ENCODE results near the gene ZCCHC7. TPM values are rescaled to one million over a fixed set of nuclear protein-coding genes. Genes with fewer than 3 reads are reported as not detected.
"Not testable (repeated sequence)": the region's sequence is repeated elsewhere in the genome, so short reads cannot be mapped to it uniquely, and the experiment has no call there.

The ZCCHC7 gene
- polyA plus RNA-seq, 3 donors = 8.7 to 12.9 (median 12.5) TPM

- H3K27ac Mint-ChIP-seq = peak overlapping the region in 3 of 7 donors; percentile 3 to 32 (median 30)
- WGBS (ENCODE audit: insufficient coverage) = 58% methylated on average over 3 of the region's 4 CpGs
- H3K4me1 Mint-ChIP-seq = peaks cover 14% of the 10 kb centered on the region
Measured at GRCh38 chr9:37157726-37158377, 37.5 kb downstream of the ZCCHC7 start.

DNA sequence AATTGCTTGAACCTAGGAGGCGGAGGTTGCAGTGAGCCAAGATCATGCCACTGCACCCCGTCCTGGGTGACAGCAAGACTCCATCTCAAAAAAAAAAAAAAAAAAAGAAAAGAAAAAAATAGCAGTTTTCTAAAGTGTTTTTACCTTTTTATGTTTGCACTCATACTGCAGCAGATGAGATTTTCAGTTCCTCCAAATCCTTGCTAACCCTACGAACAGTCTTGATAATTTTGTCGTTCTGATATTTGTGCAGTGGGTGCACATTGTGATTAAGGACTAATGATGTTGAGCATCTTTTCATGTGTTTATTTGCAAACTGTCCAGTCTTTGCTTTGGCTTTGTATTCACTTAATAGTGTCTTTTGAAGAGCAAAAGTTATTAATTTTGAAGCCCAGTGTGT lies 42.9 kb downstream of the ZCCHC7 start:
- no peak overlapping the region for H3K4me3 ChIP-seq (replicated peaks in 1 of 3; ENCODE audit: low read depth in 2 of 3, low read length in 3 of 3)
- no peak overlapping the region for H3K9ac ChIP-seq (ENCODE audit: insufficient read depth, low read length, poor library complexity, severe bottlenecking)
- DNase-seq = no peak
- peaks cover 37 to 44% of the 10 kb centered on the region in 2 donors for H3K36me3 Mint-ChIP-seq
- H3K4me3 Mint-ChIP-seq = no peak overlapping the region
- H3K79me2 ChIP-seq (ENCODE audit: insufficient read depth, low read length) = no peaks in the 10 kb centered on the region
- H3K4me1 Mint-ChIP-seq = peaks cover 4% of the 10 kb centered on the region
- no CpG with 5 or more reads among the region's 4 CpGs for WGBS (ENCODE audit: insufficient coverage)
- H3K27ac Mint-ChIP-seq = no peak overlapping the region
- H2AFZ ChIP-seq (ENCODE audit: insufficient read depth, low read depth, low read length, poor library complexity, severe bottlenecking) = no peak overlapping the region
- H3K27ac ChIP-seq (ENCODE audit: low read depth in 1 of 2, low read length in 2 of 2) = no peak overlapping the region
- H3K27me3 ChIP-seq (ENCODE audit: control insufficient read depth in 2 of 2, insufficient read depth in 2 of 2, low read length in 2 of 2) = no peaks in the 10 kb centered on the region
- H3K4me2 ChIP-seq (replicated peaks; ENCODE audit: extremely low read depth, low read length, poor library complexity, severe bottlenecking) = no peak overlapping the region
- no peak for TF ChIP-seq CTCF (IDR thresholded peaks at IDR 0.05)
- intact Hi-C loops (cut with micrococcal nuclease) = no loop called here
- H3K9me3 Mint-ChIP-seq = no peaks in the 10 kb centered on the region
- H4K20me1 ChIP-seq (ENCODE audit: insufficient read depth, low read length) = no peaks in the 10 kb centered on the region
- no peaks in the 10 kb centered on the region for H3K4me1 ChIP-seq (ENCODE audit: control insufficient read depth in 1 of 2, insufficient read depth in 2 of 2, low read length in 2 of 2)
- peaks cover 0 to 26% of the 10 kb centered on the region in 2 donors for H3K36me3 ChIP-seq (replicated peaks in 1 of 2; ENCODE audit: control insufficient read depth in 1 of 2, insufficient read depth in 2 of 2, low read length in 2 of 2)
- H3K27me3 Mint-ChIP-seq (ENCODE audit: low read depth in 3 of 3) = peaks cover 0 to 2% (median 0%) of the 10 kb centered on the region in 3 donors
- no peaks in the 10 kb centered on the region for H3K9me3 ChIP-seq (replicated peaks in 1 of 2; ENCODE audit: control insufficient read depth in 1 of 2, insufficient read depth in 1 of 2, low read length in 2 of 2)

More at GRCh38 chr9:37157726-37158377, 37.5 kb downstream of the ZCCHC7 start:
- H3K4me3 Mint-ChIP-seq = no peak overlapping the region
- H3K4me1 ChIP-seq (ENCODE audit: control insufficient read depth in 1 of 2, insufficient read depth in 2 of 2, low read length in 2 of 2) = peaks cover 0 to 11% of the 10 kb centered on the region in 2 donors
- no peak for TF ChIP-seq CTCF (IDR thresholded peaks at IDR 0.05)
- peak overlapping the region in 1 of 2 donors; percentile 17 for H3K27ac ChIP-seq (ENCODE audit: low read depth in 1 of 2, low read length in 2 of 2)
- peaks cover 34 to 51% of the 10 kb centered on the region in 2 donors for H3K36me3 Mint-ChIP-seq
- no peak overlapping the region for H3K4me2 ChIP-seq (replicated peaks; ENCODE audit: extremely low read depth, low read length, poor library complexity, severe bottlenecking)
- peaks cover 10 to 25% of the 10 kb centered on the region in 2 donors for H3K36me3 ChIP-seq (replicated peaks in 1 of 2; ENCODE audit: control insufficient read depth in 1 of 2, insufficient read depth in 2 of 2, low read length in 2 of 2)
- intact Hi-C loops (cut with micrococcal nuclease) = no loop called here
- H3K9me3 Mint-ChIP-seq = peaks cover 0 to 1% (median 0%) of the 10 kb centered on the region in 7 donors
- no peaks in the 10 kb centered on the region for H3K27me3 Mint-ChIP-seq (ENCODE audit: low read depth in 3 of 3)
- H3K9ac ChIP-seq (ENCODE audit: insufficient read depth, low read length, poor library complexity, severe bottlenecking) = no peak overlapping the region
- no peak overlapping the region for H2AFZ ChIP-seq (ENCODE audit: insufficient read depth, low read depth, low read length, poor library complexity, severe bottlenecking)
- no peaks in the 10 kb centered on the region for H3K79me2 ChIP-seq (ENCODE audit: insufficient read depth, low read length)
- peak; percentile 2 to 7 (median 7) for DNase-seq
- H3K4me3 ChIP-seq (replicated peaks in 1 of 3; ENCODE audit: low read depth in 2 of 3, low read length in 3 of 3) = no peak overlapping the region
- no peaks in the 10 kb centered on the region for H4K20me1 ChIP-seq (ENCODE audit: insufficient read depth, low read length)
- H3K9me3 ChIP-seq (replicated peaks in 1 of 2; ENCODE audit: control insufficient read depth in 1 of 2, insufficient read depth in 1 of 2, low read length in 2 of 2) = no peaks in the 10 kb centered on the region
- no peaks in the 10 kb centered on the region for H3K27me3 ChIP-seq (ENCODE audit: control insufficient read depth in 2 of 2, insufficient read depth in 2 of 2, low read length in 2 of 2)

DNA sequence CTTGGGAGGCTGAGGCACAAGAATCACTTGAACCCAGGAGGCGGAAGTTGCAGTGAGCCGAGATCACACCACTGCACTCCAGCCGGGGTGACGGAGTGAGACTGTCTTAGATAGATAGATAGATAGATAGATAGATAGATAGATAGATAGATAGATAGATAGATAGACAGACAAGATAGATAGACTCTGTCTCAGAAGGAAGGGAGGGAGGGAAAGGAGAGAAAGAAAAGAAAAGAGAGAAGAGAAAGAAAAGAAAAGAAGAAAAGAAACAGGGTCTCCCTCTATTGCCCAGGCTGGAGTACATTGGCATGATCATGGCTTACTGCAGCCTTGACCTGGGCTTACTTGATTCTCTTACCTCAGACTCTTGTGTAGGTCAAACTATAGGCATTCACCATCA lies 44.0 kb downstream of the ZCCHC7 start:
- H4K20me1 ChIP-seq (ENCODE audit: insufficient read depth, low read length); H2AFZ ChIP-seq (ENCODE audit: insufficient read depth, low read depth, low read length, poor library complexity, severe bottlenecking); H3K4me1 ChIP-seq (ENCODE audit: control insufficient read depth in 1 of 2, insufficient read depth in 2 of 2, low read length in 2 of 2); H3K27me3 Mint-ChIP-seq (ENCODE audit: low read depth in 3 of 3); intact Hi-C loops (cut with micrococcal nuclease); H3K9me3 ChIP-seq (replicated peaks in 1 of 2; ENCODE audit: control insufficient read depth in 1 of 2, insufficient read depth in 1 of 2, low read length in 2 of 2); H3K9me3 Mint-ChIP-seq; H3K4me1 Mint-ChIP-seq; H3K4me3 ChIP-seq (replicated peaks in 1 of 3; ENCODE audit: low read depth in 2 of 3, low read length in 3 of 3); H3K27me3 ChIP-seq (ENCODE audit: control insufficient read depth in 2 of 2, insufficient read depth in 2 of 2, low read length in 2 of 2); H3K4me3 Mint-ChIP-seq; DNase-seq; H3K9ac ChIP-seq (ENCODE audit: insufficient read depth, low read length, poor library complexity, severe bottlenecking); H3K4me2 ChIP-seq (replicated peaks; ENCODE audit: extremely low read depth, low read length, poor library complexity, severe bottlenecking); H3K79me2 ChIP-seq (ENCODE audit: insufficient read depth, low read length); H3K27ac ChIP-seq (ENCODE audit: low read depth in 1 of 2, low read length in 2 of 2): not testable (repeated sequence)
- Mint-ChIP-seq H3K36me3 (peaks cover 37 to 53% of the 10 kb centered on the region in 2 donors), H3K27ac (peak overlapping the region in 1 of 7 donors; percentile 42)
- 100% methylated on average over 4 of the region's 4 CpGs for WGBS (ENCODE audit: insufficient coverage)
- peaks cover 0 to 26% of the 10 kb centered on the region in 2 donors for H3K36me3 ChIP-seq (replicated peaks in 1 of 2; ENCODE audit: control insufficient read depth in 1 of 2, insufficient read depth in 2 of 2, low read length in 2 of 2)
